Right hindlimb (tissue), 1 donor: ENCODE measurements around the gene STOML1.

ENCODE experiments used
- DNase-seq: peaks from one replicate; pipeline ENCODE4 v3.0.0-alpha.2; 2018

The STOML1 gene

DNA sequence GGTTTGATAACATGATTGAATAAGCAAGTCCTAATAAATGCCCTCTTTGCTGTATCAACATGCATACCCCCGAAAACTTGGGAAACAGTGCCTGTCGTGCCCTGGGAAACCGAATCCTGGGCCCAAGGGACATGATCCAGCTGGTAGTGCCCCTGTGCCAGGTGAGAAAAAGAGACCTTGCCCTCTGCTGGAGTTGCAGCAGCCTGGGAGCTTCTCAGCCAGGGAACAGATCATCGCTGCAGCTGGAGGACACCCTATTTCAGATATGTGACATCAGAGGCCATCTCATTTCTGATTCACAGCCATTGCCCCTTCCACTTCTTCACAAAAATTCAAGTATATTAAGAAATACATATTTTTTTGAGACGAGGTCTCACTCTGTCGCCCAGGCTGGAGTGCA is 32.3 kb downstream of the STOML1 start:
- peak; percentile 7 for DNase-seq

- peak; percentile 49 for DNase-seq
Observed at GRCh38 chr15:73959012-73959581, 33.0 kb downstream of the STOML1 start.

DNA sequence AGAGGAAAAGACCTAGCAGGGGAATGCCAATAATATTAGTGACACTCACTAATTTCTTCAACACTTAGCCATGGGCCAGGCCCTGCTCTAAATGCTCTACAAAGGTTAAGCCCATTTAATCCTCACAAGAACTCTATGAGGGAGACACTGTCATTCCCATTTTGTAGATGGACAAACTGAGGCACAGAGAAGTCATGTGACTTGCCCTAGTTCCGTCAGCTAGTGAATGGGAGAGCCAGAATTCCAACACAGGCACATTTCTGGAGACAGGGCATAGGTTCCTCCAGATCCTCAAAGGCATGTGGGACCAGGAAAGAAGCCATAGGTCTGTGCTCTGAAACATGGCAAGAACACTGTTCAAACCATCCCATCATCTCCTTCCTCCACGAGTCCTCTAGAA is 34.3 kb downstream of the STOML1 start:
- no peak for DNase-seq

- DNase-seq, result no peak
Observed at GRCh38 chr15:73957276-73957675, 34.8 kb downstream of the STOML1 start.

DNA sequence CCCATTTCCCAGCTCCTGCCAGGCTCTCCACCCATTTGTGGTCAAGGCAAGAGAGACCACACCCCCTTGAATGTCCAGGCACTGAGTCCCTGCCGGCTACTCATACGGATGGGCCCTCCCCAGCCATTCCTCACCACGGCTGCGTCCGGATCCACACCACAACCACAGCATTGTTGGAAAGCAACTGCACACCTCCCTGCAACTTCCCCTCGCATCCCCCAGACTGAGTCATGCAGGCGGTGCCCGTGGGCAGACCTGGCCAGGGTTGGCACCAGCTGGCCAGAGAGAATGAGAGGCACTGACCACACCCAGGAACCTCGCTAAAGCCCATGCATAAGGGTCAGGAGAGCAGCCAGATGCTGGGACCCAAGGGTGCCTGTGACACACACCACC is 35.4 kb downstream of the STOML1 start:
- peak; percentile 56 for DNase-seq

DNA sequence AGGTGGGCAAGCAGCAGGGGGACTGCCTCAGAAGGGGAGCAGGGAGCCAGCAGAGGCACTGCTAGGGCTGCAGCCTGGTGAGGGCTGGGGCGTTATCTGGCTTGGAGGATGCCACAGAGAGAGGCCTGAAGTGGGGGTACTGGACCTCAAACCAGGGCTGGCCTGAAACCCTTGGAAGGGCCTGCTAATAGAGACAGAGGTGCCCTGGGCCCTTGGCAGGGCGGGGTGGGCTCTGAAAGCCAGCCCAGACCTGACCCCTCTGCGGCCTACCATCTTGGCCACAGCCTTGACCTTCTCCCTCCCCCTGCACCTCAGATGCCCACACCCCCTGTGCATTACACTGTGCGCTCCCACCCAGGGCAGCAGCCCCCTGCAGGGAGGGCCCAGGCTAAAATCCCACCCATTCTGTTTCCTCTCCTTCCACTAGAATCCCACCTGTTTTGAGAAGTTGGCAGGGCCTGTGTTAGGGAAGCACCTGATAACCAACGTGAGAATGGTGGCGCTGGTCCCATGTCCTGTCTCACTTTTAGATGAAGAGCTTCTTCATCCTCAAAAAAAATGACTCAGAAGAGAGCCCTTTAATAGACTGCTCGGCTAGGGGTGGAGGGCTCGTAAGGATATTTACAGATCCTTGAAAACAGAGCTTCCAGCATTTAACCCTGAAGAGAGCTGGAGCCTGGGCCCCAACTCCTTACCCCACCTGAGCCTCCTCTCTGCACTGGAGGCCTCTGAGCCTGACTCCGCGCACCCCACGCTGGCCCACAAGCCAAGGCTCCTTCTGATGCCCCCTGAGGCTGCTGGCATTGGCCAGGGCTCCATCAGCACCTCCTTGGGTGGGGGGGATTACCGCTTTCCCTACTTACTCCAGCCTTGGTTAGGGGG is 36.0 kb downstream of the STOML1 start:
- no peak for DNase-seq

- DNase-seq, result no peak
Observed at GRCh38 chr15:73955326-73955725, 36.8 kb downstream of the STOML1 start.

GRCh38 chr15:73954188-73955145 is 37.6 kb downstream of the STOML1 start:
- DNase-seq, result no peak

- DNase-seq, result no peak
Observed at GRCh38 chr15:73952913-73953750, 39.0 kb downstream of the STOML1 start.

DNA sequence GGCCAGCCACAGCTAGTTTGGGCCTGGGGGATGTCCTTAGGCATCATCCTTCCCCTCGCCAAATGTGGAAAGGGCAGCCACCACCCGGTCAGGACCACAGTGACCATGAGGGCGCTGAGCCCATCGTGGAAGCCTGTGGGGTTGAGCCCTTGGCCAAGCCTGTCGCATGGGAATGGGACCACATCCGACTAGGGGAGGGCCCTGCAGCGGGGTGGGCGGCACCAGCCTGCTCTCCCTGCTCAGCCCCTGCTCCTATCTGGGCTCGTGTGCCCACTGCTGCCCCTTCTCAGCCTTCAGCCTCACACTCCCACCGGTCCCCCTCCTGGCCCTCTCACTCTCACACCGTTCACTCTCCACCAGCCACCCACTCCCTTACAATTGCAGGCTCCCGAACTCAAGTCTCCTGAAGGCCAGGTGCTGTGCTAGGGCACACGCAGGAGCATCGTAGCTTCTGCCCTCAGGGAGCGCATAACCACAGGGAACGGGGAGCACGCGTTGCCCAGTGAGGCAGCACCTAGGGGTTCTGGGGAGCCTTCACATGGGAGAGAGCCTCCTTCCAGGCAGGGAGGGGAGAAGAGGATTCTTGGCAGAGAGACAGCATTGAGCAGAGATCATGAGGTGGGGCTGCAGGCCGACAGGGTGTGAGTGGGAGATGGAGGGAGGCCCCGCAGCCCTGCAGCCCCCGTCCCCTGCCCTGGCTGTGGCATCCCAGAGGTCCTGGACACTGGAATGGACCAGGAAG is 39.8 kb downstream of the STOML1 start:
- DNase-seq, result peak; percentile 55

- no peak for DNase-seq
Observed at GRCh38 chr15:73951601-73952000, 40.5 kb downstream of the STOML1 start.

- DNase-seq, result peak; percentile 94
Observed at GRCh38 chr15:73950831-73951561, 41.1 kb downstream of the STOML1 start.

- DNase-seq, result no peak
Observed at GRCh38 chr15:73950479-73950830, 41.6 kb downstream of the STOML1 start.

- no peak for DNase-seq
Observed at GRCh38 chr15:73949496-73949895, 42.6 kb downstream of the STOML1 start.

GRCh38 chr15:73948982-73949381 is 43.1 kb downstream of the STOML1 start:
- DNase-seq, result no peak

DNA sequence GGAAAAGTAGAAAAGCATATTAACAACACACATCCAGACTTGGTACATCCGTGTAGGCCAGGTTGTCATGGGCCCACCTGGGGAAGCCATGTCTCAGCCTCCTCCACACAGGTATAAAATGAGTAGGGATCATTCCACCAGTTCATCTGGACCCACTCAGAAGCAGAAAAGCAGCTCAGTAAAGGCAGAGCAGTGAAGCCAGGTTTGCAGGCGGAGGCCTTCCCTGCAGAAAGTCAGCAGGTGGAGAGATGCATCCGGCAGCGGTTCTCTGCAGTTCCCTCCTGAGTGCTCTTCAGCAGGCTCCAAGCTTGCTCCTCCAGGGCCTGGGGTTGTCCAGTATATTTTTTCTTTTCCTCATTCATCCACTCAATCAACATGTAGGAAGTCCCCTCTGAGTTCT is 43.7 kb downstream of the STOML1 start:
- no peak for DNase-seq

DNA sequence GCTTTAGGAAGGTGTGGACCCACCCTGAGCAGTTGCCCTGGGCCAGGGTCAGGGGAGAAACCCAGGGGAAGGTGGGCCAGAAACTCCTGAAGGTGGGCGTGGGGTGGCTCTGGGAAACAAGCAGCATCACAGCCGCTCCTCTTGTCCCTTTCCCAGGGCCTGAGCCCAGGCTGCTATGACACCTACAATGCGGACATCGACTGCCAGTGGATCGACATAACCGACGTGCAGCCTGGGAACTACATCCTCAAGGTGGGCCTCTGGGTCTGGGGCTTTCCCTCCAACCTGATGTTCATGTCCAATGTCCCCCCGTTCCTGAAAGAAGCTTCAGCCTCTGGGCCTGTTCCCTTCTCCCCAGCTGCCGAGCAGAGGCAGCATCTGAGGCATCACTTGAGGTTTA is 44.4 kb downstream of the STOML1 start:
- DNase-seq, result no peak

DNA sequence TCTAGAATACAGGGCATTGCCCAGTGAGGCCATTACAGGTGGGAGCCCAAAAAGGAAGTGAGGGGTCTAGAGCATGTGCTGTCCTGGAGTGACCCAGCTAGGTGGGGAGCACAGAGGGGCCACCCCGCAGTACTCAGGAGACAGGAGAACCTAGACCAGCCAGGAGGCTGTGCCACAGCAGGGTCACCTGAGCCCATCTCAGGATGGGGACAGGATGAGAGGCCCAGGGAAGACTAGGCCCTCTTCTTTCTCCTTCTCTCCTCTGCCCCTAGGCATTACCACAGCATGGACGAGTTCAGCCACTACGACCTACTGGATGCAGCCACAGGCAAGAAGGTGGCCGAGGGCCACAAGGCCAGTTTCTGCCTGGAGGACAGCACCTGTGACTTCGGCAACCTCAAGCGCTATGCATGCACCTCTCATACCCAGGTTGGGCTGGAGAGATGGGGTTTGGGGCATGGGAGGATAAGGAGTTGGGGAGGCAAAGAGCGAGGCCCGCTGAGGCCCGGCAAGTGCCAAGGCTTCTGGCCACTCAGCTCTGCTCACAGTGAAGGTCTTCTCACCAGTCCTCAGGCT is 45.2 kb downstream of the STOML1 start:
- DNase-seq, result no peak

DNA sequence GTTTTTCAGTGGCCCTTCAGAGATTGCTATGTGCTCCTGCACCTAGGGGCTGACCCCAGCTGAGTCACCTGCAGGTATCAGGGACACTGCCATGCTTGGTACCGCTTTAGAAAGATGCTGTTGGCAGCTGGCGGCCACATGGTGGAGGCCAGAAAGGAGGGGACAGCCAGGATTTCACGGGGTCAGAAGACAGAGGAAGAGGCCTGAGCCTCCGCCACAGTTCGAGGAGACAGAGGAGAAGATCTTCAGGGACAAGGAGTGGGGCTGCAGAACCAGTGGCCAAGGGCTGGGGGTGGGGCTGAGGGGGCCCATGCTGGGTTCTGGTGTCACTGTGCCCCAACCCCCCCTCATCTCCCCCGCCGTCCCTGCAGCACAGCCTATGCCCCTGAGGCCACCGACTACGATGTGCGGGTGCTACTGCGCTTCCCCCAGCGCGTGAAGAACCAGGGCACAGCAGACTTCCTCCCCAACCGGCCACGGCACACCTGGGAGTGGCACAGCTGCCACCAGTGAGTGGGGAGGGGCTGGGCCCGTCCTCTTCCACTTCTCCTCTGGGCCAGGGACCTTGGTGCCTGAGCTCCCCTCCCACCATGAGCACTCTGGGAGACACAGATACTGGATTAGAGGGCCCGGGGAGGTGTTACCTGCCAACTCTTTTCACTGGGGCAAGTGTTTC is 45.9 kb downstream of the STOML1 start:
- DNase-seq, result no peak

- DNase-seq, result no peak
Observed at GRCh38 chr15:73945130-73945508, 47.0 kb downstream of the STOML1 start.
